Left lung (tissue), 10 donors: ENCODE results near the gene GMDS. TPM values are rescaled to one million over a fixed set of nuclear protein-coding genes. Genes with fewer than 3 reads are reported as not detected.
A peak's percentile ranks its signal among the peaks of the same experiment; 100 is the strongest.

ENCODE experiments used
- ATAC-seq: fragments of 200-7000 bp; cut with Tn5 transposase; one replicate; pipeline ENCODE4 v1.9.1; 2020; ENCODE audit warnings: moderate library complexity
- DNase-seq, 4 donors: peaks; one replicate each; pipeline ENCODE4 v3.0.0-alpha.2; 2013 to 2020
- H3K27ac ChIP-seq, 2 donors: fragments of 200-600 bp; sonication (generic) in 1 of 2; one replicate each; pipeline versions ENCODE4 v1.5.0 to v1.8.0; 2020 to 2021
- H3K27me3 ChIP-seq, 2 donors: fragments of 200-600 bp; sonication (generic) in 1 of 2; one replicate each; pipeline versions ENCODE4 v1.5.0 to v1.8.0; 2020 to 2021
- H3K36me3 ChIP-seq, 2 donors: fragments of 200-600 bp; sonication (generic) in 1 of 2; one replicate each; pipeline versions ENCODE4 v1.5.0 to v1.8.0; 2020 to 2021
- H3K4me1 ChIP-seq, 2 donors: fragments of 200-600 bp; one replicate each; pipeline ENCODE4 v1.8.0; 2021
- H3K4me3 ChIP-seq, 2 donors: fragments of 200-600 bp; sonication (generic) in 1 of 2; one replicate each; pipeline versions ENCODE4 v1.5.0 to v1.8.0; 2020 to 2021; ENCODE audit warnings: mild to moderate bottlenecking in 1 of 2
- H3K9me3 ChIP-seq, 2 donors: fragments of 200-600 bp; sonication (generic) in 1 of 2; one replicate each; pipeline versions ENCODE4 v1.5.0 to v1.8.0; 2020 to 2021
- intact Hi-C, 2 donors: fragments of 100-400 bp; cut with DNase I; formaldehyde crosslinking; loops; one replicate each; pipeline versions ENCODE4 v1.11.2 to v1.14.2; 2022
- polyA plus RNA-seq, 6 donors: library from polyadenylated mRNA; unstranded; fragments of 120-200 nt; gene quantifications; one replicate each; pipeline ENCODE4 v1.2.1, GENCODE V29; 2013; ENCODE audit not compliant: insufficient read length in 6 of 6
- total RNA-seq, 2 donors: library from RNA; stranded (reverse); fragmentation: NEBNext Ultra II Directional; extraction: Animal tissue kit (Norgen Biotek cat#: 25700); gene quantifications; one replicate each; pipeline ENCODE4 v1.2.1, GENCODE V29; 2021
- TF ChIP-seq, protein P1 (sequence below), 2 donors: fragments of 200-600 bp; sonication (generic) in 1 of 2; IDR thresholded peaks; one replicate each; pipeline versions ENCODE4 v1.5.0 to v1.8.0; 2021; ENCODE audit warnings: antibody characterized with exemption in 2 of 2
- donor health status: DM: no; HTN: yes; CAD: no.
- donor health status: DM: no; HTN: no; CAD: no.

The GMDS gene
- total and polyA plus RNA-seq, 8 donors: 16.5 to 25.4 (median 21.2) TPM

- no peak overlapping the region for H3K27ac ChIP-seq
- TF ChIP-seq, protein P1, sequence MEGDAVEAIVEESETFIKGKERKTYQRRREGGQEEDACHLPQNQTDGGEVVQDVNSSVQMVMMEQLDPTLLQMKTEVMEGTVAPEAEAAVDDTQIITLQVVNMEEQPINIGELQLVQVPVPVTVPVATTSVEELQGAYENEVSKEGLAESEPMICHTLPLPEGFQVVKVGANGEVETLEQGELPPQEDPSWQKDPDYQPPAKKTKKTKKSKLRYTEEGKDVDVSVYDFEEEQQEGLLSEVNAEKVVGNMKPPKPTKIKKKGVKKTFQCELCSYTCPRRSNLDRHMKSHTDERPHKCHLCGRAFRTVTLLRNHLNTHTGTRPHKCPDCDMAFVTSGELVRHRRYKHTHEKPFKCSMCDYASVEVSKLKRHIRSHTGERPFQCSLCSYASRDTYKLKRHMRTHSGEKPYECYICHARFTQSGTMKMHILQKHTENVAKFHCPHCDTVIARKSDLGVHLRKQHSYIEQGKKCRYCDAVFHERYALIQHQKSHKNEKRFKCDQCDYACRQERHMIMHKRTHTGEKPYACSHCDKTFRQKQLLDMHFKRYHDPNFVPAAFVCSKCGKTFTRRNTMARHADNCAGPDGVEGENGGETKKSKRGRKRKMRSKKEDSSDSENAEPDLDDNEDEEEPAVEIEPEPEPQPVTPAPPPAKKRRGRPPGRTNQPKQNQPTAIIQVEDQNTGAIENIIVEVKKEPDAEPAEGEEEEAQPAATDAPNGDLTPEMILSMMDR (IDR thresholded peaks at IDR 0.05): no peak
- DNase-seq: peak in 1 of 4 donors; percentile 46
These were observed 923 bp downstream of the GMDS start for GRCh38 chr6:2244261-2245102.

GRCh38 chr6:2242311-2242710, 3.1 kb downstream of the GMDS start:
- peaks cover 5 to 26% of the 10 kb centered on the region in 2 donors for H3K4me1 ChIP-seq
- H3K9me3 ChIP-seq: no peaks in the 10 kb centered on the region
- no peak overlapping the region for H3K27ac ChIP-seq
- H3K36me3 ChIP-seq: no peaks in the 10 kb centered on the region
- no peak overlapping the region for H3K4me3 ChIP-seq
- no peak for DNase-seq
- intact Hi-C loops: no loop called here
- no peak for ATAC-seq
- no peaks in the 10 kb centered on the region for H3K27me3 ChIP-seq
- TF ChIP-seq, protein P1 (IDR thresholded peaks at IDR 0.05): no peak

More at GRCh38 chr6:2244261-2245102, 923 bp downstream of the GMDS start:
- intact Hi-C loops: no loop called here
- peak; percentile 11 for ATAC-seq
- H3K4me3 ChIP-seq: peak overlapping the region; percentile 74 to 96
- peaks cover 5 to 26% of the 10 kb centered on the region in 2 donors for H3K4me1 ChIP-seq
- no peaks in the 10 kb centered on the region for H3K9me3 ChIP-seq
- H3K27me3 ChIP-seq: no peaks in the 10 kb centered on the region
- peaks cover 0 to 8% of the 10 kb centered on the region in 2 donors for H3K36me3 ChIP-seq

GRCh38 chr6:2240961-2241360, 4.4 kb downstream of the GMDS start:
- Histone ChIP-seq H3K4me1 (peaks cover 5 to 16% of the 10 kb centered on the region in 2 donors), H3K9me3 (no peaks in the 10 kb centered on the region), H3K36me3 (no peaks in the 10 kb centered on the region), H3K27me3 (no peaks in the 10 kb centered on the region), H3K4me3 (no peak overlapping the region), H3K27ac (no peak overlapping the region)
- ATAC-seq: no peak
- DNase-seq: no peak
- TF ChIP-seq, protein P1 (IDR thresholded peaks at IDR 0.05): no peak
- intact Hi-C loops: no loop called here

DNA sequence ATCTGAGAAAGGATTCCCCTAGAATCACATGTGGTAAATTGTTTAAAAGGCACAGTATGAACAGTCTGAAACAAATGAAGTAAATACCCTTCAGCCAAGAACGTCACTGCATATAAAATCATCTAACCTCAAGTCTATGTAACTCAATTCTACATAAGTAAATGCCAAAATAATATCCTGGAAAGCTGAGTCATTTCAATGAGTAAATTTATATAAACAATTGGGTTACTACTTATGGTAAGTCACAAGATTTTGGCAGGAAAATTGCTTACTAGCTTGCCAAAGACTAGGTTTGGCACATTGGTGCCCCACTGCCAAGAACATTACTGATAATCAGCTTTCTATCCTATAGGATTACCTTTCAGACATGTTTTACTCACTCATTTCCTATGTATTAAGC, 8.4 kb downstream of the GMDS start:
- DNase-seq (no peak), ATAC-seq (no peak)
- H3K27ac ChIP-seq: no peak overlapping the region
- no peaks in the 10 kb centered on the region for H3K36me3 ChIP-seq
- H3K4me1 ChIP-seq: no peaks in the 10 kb centered on the region
- intact Hi-C loops: no loop called here
- TF ChIP-seq, protein P1 (IDR thresholded peaks at IDR 0.05): no peak
- no peaks in the 10 kb centered on the region for H3K9me3 ChIP-seq
- no peak overlapping the region for H3K4me3 ChIP-seq
- H3K27me3 ChIP-seq: no peaks in the 10 kb centered on the region

GRCh38 chr6:2235777-2236495, 9.5 kb downstream of the GMDS start:
- intact Hi-C loops: no loop called here
- no peak for ATAC-seq

More at GRCh38 chr6:2235777-2236495, 9.5 kb downstream of the GMDS start:
- Histone ChIP-seq H3K36me3 (no peaks in the 10 kb centered on the region), H3K4me3 (no peak overlapping the region), H3K27ac (no peak overlapping the region), H3K9me3 (no peaks in the 10 kb centered on the region), H3K4me1 (no peaks in the 10 kb centered on the region), H3K27me3 (no peaks in the 10 kb centered on the region)
- no peak for DNase-seq
- TF ChIP-seq, protein P1 (IDR thresholded peaks at IDR 0.05): no peak
